Measurements from ENCODE around the gene GRIK3.

Gene GRIK3

DNA sequence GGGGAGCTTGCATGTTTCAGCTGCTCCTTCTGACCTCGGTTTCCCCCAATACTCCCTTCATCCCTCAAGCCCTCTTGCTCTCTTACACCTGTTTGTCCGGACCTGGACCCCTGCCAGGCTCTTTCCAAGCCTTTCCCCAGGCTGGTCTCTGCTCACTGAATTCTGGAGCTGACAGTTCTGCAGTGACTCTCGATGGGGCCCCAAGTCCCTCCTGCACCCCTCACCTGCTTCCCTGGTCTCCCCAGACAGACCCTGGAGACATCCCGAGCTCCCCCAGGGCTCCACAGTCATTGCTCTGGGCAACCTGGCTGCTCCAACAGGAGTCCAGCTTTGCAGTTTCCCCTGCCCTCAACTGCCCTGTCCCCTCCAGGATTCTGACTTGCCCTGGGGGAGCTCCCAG lies 198.6 kb downstream of the GRIK3 start:
- no peak overlapping the region for H3K4me3 ChIP-seq (ENCODE audit: low read depth, low read length)
- in situ Hi-C loops (cut with HindIII; ENCODE audit: low sequenced_read_pairs), result no loop called here
- TF ChIP-seq, protein P1, sequence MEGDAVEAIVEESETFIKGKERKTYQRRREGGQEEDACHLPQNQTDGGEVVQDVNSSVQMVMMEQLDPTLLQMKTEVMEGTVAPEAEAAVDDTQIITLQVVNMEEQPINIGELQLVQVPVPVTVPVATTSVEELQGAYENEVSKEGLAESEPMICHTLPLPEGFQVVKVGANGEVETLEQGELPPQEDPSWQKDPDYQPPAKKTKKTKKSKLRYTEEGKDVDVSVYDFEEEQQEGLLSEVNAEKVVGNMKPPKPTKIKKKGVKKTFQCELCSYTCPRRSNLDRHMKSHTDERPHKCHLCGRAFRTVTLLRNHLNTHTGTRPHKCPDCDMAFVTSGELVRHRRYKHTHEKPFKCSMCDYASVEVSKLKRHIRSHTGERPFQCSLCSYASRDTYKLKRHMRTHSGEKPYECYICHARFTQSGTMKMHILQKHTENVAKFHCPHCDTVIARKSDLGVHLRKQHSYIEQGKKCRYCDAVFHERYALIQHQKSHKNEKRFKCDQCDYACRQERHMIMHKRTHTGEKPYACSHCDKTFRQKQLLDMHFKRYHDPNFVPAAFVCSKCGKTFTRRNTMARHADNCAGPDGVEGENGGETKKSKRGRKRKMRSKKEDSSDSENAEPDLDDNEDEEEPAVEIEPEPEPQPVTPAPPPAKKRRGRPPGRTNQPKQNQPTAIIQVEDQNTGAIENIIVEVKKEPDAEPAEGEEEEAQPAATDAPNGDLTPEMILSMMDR (IDR thresholded peaks at IDR 0.05; ENCODE audit: low read depth, low read length), result no peak
- DNase-seq (ENCODE audit: low read depth, low spot score), result no peak

DNA sequence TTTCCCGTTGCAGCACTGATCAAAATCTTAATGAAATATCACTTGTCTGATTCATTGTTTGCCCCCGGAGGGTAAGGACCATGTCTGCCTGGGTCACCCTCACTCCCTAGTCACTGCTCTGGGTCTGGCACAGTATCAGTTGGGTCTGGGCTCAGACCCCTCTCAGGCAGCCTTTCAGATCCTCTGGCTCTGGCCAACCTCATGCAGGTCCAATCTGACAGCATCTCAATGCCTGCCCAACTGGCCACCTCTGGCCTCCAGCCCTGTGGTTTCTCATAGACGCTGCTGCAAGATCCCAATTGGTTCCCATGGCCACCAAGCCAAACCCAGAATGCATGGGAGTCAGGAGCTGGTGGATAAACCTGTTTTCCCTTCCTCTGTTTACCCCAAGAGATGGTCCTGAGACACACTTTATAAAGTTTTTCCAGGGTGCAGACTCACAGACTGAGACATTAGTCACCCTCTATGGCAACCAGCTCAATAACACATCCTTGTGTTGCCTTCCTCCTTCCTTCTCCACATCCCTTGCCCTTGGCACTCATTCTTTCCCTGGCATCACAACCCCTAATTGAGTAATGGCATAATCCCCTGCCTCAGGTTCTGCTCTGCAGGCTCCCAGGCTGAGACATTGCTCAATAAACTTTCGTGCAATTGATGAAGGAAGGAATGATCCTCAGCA lies 199.2 kb downstream of the GRIK3 start:
- in situ Hi-C loops (cut with HindIII; ENCODE audit: low sequenced_read_pairs), result no loop called here
- H3K4me3 ChIP-seq (ENCODE audit: low read depth, low read length), result no peak overlapping the region
- no peak for DNase-seq (ENCODE audit: low read depth, low spot score)
- TF ChIP-seq, protein P1 (IDR thresholded peaks at IDR 0.05; ENCODE audit: low read depth, low read length), result no peak

DNA sequence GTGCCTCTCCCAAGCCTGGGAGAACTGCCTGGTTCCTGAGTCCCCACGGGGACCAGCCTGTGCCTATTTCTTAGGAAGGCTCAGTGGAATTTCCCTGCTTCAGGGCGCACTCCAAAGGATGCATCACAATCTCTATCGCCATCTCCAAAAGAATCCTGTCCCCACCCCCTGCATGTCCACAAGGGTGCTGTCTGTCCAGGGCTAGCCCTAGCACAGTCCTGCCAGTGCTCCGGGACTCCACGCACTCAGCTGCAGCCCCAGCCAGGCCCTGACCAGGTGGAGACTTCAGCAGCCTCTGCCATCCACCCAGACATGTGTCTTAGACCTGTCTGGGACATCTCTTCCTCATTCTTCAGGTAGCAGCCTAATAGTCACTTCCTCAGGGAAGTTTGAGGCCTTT lies 199.7 kb downstream of the GRIK3 start:
- no peak overlapping the region for H3K4me3 ChIP-seq (ENCODE audit: low read depth, low read length)
- in situ Hi-C loops (cut with HindIII; ENCODE audit: low sequenced_read_pairs), result no loop called here
- TF ChIP-seq, protein P1 (IDR thresholded peaks at IDR 0.05; ENCODE audit: low read depth, low read length), result no peak
- DNase-seq (ENCODE audit: low read depth, low spot score), result no peak

DNA sequence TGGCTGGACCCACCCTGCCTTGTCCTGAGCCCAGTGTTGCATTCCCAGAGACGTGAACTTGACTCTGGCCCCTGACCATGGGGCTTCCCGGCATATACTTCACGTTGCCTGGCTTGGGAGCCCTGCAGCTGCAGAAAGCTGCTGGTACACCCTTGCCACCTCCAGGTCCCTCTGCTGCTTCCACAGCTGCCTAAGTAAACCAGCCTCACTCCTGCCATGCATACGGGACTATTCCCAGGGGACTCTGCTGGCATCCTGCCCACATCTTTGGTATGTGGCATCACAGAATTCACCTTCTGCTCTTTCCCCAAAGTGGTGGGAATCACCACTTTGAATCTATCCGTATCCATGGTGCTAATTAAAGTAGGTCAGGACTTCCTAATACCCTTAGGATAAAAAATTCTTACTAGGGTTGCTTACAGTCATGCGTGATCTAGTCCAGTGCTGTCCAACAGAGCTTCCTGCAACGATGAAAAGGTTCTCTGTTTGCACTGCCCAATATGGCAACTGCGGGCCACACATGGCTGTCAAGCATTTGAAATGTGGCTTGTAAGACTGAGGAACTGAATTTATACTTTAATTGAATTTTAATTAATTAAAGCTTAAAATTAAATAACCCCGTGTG lies 203.0 kb downstream of the GRIK3 start:
- DNase-seq (ENCODE audit: low read depth, low spot score), result no peak

DNA sequence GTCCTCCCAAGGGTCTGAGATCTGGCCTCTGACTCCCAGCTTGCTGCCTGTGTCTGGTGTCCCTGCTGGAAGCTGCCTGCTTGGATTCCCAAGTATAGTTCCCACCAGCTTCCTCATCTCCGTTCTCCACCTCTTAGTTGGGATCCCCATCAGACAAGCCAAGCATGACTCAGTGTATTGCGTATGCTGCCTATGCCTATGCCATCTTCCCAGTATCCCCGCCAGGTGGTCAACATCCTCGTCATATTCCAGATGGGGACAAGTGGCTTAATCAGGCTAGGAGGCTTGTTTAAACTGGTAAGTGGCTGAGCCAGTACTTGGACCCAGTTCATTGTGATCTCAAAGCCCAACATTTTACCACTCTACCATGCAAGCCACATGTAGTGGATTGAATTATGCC lies 204.4 kb downstream of the GRIK3 start:
- no peak for DNase-seq (ENCODE audit: low read depth, low spot score)
- in situ Hi-C loops (cut with HindIII; ENCODE audit: low sequenced_read_pairs), result no loop called here
- TF ChIP-seq, protein P1 (IDR thresholded peaks at IDR 0.05; ENCODE audit: low read depth, low read length), result no peak
- no peak overlapping the region for H3K4me3 ChIP-seq (ENCODE audit: low read depth, low read length)

More for the DNA sequence above, 203.0 kb downstream of the GRIK3 start:
- TF ChIP-seq, protein P1 (IDR thresholded peaks at IDR 0.05; ENCODE audit: low read depth, low read length), result no peak
- H3K4me3 ChIP-seq (ENCODE audit: low read depth, low read length), result no peak overlapping the region
- in situ Hi-C loops (cut with HindIII; ENCODE audit: low sequenced_read_pairs), result no loop called here

DNA sequence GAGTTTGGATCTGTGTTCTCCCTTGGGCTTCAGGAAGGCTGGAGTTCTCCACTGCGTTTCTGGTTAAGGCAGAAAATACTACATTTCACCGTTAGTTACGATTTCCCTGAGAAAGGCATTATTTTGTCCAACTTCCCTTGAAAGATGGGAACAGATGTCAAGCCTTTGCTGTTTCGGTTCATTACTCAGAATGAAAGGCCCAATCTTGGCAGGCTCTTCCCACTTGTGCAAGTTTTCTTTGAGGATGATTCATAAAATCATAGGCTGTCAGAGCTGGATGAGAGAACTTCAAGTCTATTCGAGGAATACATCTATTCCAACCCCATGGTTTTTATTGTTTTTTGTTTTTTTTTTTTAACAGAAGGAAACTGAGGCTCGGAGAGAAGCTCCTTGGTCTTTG lies 205.2 kb downstream of the GRIK3 start:
- DNase-seq (ENCODE audit: low read depth, low spot score), result no peak
- in situ Hi-C loops (cut with HindIII; ENCODE audit: low sequenced_read_pairs), result no loop called here
- TF ChIP-seq, protein P1 (IDR thresholded peaks at IDR 0.05; ENCODE audit: low read depth, low read length), result no peak
- no peak overlapping the region for H3K4me3 ChIP-seq (ENCODE audit: low read depth, low read length)
